Subcutaneous adipose tissue (tissue), 4 donors: ENCODE data around the gene NPAS3. TPM values are rescaled to one million over a fixed set of nuclear protein-coding genes. Genes with fewer than 3 reads are reported as not detected.

Experiments
- total RNA-seq, 4 donors: library from RNA; depleted of rRNA; stranded (reverse); fragments of >200 nt; gene quantifications; one replicate each; pipeline ENCODE4 v1.1.0, GENCODE V29; 2016
- TF ChIP-seq, protein P1 (sequence below): fragments of 450-650 bp; IDR thresholded peaks from one replicate; pipeline ENCODE4 v1.5.1; 2016; ENCODE audit warnings: low read depth, mild to moderate bottlenecking, control low read depth, antibody characterized with exemption, moderate library complexity

The NPAS3 gene
- total RNA-seq, 4 donors from 2014 or later = 0.51 to 1.3 (median 1.0) TPM

DNA sequence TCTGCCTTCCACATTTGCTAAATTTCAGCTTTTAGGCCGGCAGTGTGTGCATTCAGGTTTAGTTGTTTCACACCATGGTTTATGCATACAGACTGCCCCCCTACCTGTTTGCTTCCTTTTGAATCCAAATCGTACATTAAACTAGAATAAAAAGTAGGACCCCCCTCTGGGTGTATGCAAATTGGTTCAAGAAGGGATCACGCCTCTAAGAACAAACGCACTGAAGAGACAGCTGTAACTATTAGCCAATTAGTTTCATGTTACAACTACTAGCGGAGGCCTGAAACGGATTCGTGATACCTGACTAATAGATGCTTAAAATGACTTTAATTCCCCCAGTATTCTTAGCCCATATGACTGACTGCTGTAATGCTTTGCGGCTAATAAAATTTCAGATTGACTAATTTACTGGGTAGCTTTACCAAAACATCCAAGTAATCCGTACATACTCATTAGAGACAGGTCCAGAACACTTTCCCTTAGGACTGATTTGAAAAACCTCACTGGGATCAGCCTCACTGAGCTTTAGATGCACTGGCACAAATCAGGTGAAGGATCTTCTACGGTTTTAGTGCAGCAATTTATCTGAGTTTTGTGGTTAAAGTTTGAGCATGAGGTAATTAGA, 411.8 kb downstream of the NPAS3 start:
- TF ChIP-seq, protein P1, sequence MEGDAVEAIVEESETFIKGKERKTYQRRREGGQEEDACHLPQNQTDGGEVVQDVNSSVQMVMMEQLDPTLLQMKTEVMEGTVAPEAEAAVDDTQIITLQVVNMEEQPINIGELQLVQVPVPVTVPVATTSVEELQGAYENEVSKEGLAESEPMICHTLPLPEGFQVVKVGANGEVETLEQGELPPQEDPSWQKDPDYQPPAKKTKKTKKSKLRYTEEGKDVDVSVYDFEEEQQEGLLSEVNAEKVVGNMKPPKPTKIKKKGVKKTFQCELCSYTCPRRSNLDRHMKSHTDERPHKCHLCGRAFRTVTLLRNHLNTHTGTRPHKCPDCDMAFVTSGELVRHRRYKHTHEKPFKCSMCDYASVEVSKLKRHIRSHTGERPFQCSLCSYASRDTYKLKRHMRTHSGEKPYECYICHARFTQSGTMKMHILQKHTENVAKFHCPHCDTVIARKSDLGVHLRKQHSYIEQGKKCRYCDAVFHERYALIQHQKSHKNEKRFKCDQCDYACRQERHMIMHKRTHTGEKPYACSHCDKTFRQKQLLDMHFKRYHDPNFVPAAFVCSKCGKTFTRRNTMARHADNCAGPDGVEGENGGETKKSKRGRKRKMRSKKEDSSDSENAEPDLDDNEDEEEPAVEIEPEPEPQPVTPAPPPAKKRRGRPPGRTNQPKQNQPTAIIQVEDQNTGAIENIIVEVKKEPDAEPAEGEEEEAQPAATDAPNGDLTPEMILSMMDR = no peak

DNA sequence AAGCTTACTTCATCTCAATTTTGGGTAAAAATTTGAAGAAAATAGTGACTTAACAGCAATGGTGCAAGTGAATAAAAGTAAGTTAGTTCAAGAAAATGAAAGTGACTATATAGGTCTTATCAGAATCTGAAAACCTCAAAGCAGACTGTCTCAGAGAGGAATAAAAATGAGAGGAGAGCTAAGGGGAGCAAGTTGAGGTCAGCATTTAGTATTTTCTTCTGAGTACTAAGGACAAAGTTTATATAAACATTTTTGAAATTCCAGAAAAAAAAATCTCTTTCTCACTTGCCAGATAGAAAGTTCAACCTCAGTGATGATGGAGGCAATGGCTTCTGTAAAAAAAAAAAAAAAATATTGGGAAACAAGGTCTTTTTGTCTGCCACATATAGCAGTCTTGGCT, 414.1 kb downstream of the NPAS3 start:
- TF ChIP-seq, protein P1 = no peak

DNA sequence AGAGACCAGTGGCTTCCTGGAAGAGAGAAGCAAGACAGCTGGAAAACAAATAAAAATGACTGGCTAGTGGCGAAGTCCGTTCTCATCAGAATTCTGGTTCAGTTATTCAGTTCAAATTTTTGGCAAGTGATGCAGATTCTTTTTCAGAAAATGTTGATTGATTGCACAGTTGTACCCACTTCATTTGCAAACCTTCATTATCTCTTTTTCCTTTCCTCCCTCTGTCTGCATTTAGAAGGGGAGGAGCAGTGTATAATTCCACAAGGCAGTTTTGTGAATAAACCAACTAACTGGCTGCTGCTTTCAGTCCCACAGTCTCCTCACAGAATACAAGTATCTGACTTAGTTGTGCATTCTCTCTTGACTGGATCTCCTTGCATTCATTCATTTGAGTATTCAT, 417.5 kb downstream of the NPAS3 start:
- TF ChIP-seq, protein P1 = no peak

DNA sequence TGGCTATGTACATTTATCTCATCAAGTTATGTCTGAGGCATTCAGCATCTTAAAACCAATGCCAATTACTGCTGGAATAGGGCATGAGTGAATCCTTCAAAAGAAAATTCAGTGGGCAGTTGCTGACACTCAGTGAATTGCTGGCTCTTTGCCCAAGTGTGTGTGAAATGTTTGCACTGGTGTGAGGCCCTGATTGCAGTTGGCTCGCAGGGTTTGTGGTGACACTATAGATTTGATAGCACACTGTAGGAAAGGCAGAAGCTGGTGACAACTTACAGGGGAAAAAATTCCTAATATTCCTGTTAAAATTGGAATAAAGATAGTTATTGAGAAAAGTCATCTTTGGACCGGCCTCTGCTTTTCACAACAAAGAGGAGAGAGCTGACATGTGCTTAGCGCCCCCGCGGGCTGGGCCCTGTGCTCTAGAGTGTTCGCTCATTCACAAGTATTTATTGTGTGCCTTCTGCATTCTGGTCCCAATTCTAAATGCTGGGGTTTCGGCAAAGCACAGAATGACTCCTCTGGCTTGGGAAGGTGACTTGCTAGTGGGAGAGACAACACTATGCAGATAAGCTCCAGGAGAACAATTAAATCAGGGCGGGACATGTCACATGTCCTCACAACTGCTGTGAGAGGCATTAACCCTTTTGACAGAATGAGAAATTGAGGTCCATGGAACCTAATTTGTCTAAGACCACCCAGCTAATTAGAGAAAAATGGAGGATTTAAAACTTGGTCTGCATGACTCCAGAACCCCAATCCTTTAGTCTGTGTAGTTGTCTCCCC, 418.7 kb downstream of the NPAS3 start:
- TF ChIP-seq, protein P1 = no peak

DNA sequence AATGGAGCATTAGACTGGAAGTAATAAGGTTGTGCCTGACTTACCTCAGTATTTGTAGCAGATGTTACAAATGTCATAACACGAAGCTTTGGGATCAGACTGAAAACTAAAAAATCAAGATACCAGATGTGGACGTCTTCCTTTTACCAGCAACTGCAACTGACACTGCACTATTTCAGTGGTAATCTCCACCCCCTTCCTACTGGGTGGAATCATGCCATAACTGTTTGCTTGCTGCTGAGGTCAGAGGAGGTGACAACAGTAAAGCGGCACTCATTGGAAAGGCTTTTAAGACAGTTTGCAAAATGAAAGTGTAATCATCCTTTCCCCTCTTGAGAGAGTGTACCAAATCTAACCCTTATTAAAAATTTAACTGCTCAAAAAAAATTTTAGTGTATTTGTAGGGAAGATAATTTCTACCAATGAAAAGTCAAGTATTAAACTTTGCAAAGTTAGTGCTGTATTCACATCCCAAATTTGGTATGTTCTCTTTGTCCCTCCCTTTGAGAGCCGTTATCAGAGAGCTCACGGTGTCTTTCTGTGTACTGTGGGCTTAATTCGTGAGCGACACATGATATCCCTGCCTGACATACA, 420.7 kb downstream of the NPAS3 start:
- TF ChIP-seq, protein P1 = no peak

DNA sequence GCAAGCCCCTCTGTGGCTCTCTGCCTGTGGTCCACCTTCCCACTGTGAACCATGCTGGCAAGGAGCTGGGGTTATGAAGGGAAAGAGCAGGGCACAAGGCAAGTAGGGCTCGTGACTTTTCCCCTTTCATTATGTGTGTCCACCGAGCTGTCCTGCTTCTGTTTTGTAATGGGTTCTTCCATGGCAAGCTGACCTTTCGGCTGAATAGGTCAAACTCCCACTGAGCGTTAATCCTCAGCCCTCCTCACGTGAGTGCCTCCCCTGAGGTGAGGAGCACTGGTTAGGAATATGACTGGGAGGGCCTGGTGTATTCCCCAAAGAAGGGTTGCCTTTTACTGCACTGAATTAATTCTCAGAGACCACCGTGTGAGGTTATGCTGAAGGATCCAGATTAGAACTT, 424.3 kb downstream of the NPAS3 start:
- TF ChIP-seq, protein P1 = no peak

DNA sequence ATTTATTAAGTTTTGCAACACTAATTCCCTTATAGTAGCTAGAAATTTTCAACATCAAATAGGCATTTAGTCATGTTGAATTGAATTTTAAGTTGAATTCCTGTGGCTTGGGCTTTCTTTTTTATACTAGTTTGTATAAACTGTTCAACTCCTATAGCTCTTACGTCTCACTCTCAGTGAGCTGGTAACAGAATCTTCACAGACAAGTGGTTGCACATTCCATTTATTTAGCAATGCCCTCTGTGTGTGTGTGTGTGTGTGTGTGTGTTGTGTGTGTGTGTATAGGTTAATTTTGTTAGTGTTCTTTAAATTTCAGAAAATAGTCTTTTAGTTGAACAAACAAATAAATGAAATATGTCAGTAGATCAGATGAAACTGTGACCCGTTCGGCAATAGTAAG, 425.0 kb downstream of the NPAS3 start:
- TF ChIP-seq, protein P1 = no peak
